Karpas-422 (cell line): Measurements from ENCODE around the gene CHCHD6. TPM values are rescaled to one million over a fixed set of nuclear protein-coding genes. Genes with fewer than 3 reads are reported as not detected.

Experiments used
- DNase-seq: peaks from one replicate; pipeline ENCODE4 v3.0.0-alpha.2; 2015
- H2AFZ ChIP-seq: fragments of 200-600 bp; sonication (generic); 2 replicates; pipeline ENCODE4 v1.6.1; 2014; ENCODE audit warnings: antibody characterized with exemption, low read length, mixed read lengths
- H3K27ac ChIP-seq: fragments of 200-600 bp; sonication (generic); 2 replicates; pipeline ENCODE4 v1.5.1; 2014; ENCODE audit warnings: mild to moderate bottlenecking, low read length, moderate library complexity
- H3K27me3 ChIP-seq: fragments of 200-600 bp; sonication (generic); 2 replicates; pipeline ENCODE4 v1.6.1; 2014; ENCODE audit warnings: low read length, mixed read lengths
- H3K36me3 ChIP-seq: fragments of 200-600 bp; sonication (generic); 2 replicates; pipeline ENCODE4 v1.6.1; 2014; ENCODE audit warnings: low read length, mixed read lengths; ENCODE audit not compliant: insufficient read depth
- H3K4me1 ChIP-seq: fragments of 200-600 bp; sonication (generic); 2 replicates; pipeline ENCODE4 v1.6.1; 2014; ENCODE audit warnings: mild to moderate bottlenecking, low read length, mixed read lengths
- H3K4me2 ChIP-seq: fragments of 200-600 bp; sonication (generic); 2 replicates; pipeline ENCODE4 v1.6.1; 2014; ENCODE audit warnings: low read length, low read depth, mild to moderate bottlenecking; ENCODE audit not compliant: poor library complexity, severe bottlenecking
- H3K4me3 ChIP-seq: fragments of 200-600 bp; sonication (generic); 2 replicates; pipeline ENCODE4 v1.5.1; 2014; ENCODE audit warnings: mild to moderate bottlenecking, antibody characterized with exemption, low read length, mixed read lengths
- H3K79me2 ChIP-seq: fragments of 200-600 bp; sonication (generic); 2 replicates; pipeline ENCODE4 v1.6.1; 2014; ENCODE audit warnings: mild to moderate bottlenecking, low read length, mixed read lengths
- H3K9ac ChIP-seq: fragments of 200-600 bp; sonication (generic); 2 replicates; pipeline ENCODE4 v1.6.0; 2014; ENCODE audit warnings: low read length
- H3K9me2 ChIP-seq: fragments of 200-600 bp; sonication (generic), shearing (Covaris generic); replicated peaks from 2 replicates; pipeline ENCODE4 v1.6.0; 2014; ENCODE audit warnings: mild to moderate bottlenecking, low read length, moderate library complexity; ENCODE audit not compliant: insufficient read depth
- H3K9me3 ChIP-seq: fragments of 300-700, 200-600 bp; sonication (generic); 2 replicates; pipeline ENCODE4 v1.6.1; 2014; ENCODE audit warnings: low read length, mixed read lengths
- H4K20me1 ChIP-seq: fragments of 200-600 bp; sonication (generic); 2 replicates; pipeline ENCODE4 v1.6.1; 2014; ENCODE audit warnings: mild to moderate bottlenecking, antibody characterized with exemption, low read length, low read depth; ENCODE audit not compliant: insufficient read depth
- total RNA-seq: library from RNA; depleted of rRNA; stranded (reverse); fragments of >200 nt; shearing (Covaris generic); gene quantifications from 2 replicates; pipeline ENCODE4 v1.2.3, GENCODE V29; 2014; ENCODE audit warnings: low replicate concordance

The CHCHD6 gene
- total RNA-seq, 1 experiment from 2014 or later, result 12.8 TPM

DNA sequence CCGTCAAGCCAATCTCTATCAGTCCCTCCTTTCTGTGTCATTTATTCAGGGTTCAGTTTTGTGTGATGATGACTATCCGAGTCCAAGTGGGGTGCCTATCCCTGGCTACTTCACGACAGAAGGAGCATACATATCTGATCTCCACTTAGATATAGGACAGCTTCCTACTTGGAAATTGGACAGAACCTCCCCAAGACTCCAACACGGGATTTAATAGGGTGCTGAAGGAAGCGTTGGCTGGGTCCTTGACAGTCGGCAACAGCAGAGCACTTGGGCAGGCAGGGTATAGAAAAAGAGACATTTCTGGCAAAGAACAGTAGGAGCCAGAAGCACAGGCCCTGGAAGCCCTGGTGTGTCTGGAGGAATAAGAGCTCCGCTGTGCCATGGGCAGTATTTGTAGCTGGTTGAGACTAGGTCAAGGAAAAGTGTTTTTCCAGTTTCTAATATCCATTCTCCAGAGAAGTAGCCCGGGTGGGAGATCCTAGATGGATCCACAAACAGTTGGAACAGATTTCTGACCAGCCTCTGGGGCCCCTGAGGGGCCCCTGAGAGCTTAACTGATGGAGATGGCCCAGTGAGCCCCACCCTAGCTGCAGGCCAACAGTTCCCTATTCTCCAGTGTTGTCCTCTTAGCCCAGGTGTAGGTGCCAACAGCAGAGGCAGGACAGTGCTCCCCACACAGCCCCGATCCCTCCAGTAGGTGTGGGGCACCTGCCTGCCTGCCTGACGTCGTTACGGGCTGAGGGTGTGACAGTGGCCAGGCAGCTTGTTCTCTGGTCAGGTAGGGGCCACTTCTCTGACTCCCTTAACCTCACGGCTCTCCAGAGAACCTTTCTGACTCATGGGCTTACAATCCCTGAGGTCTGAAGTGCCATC, 130.8 kb downstream of the CHCHD6 start:
- Histone ChIP-seq H3K9ac (no peak overlapping the region), H4K20me1 (no peaks in the 10 kb centered on the region; the same call in 1 of the 2 replicates), H3K36me3 (no peaks in the 10 kb centered on the region), H3K9me3 (no peaks in the 10 kb centered on the region), H3K79me2 (no peaks in the 10 kb centered on the region), H3K27me3 (no peaks in the 10 kb centered on the region), H3K4me1 (no peaks in the 10 kb centered on the region), H3K4me2 (no peak overlapping the region), H3K9me2 (no peaks in the 10 kb centered on the region), H3K27ac (no peak overlapping the region), H2AFZ (no peak overlapping the region), H3K4me3 (no peak overlapping the region)
- DNase-seq, result no peak

DNA sequence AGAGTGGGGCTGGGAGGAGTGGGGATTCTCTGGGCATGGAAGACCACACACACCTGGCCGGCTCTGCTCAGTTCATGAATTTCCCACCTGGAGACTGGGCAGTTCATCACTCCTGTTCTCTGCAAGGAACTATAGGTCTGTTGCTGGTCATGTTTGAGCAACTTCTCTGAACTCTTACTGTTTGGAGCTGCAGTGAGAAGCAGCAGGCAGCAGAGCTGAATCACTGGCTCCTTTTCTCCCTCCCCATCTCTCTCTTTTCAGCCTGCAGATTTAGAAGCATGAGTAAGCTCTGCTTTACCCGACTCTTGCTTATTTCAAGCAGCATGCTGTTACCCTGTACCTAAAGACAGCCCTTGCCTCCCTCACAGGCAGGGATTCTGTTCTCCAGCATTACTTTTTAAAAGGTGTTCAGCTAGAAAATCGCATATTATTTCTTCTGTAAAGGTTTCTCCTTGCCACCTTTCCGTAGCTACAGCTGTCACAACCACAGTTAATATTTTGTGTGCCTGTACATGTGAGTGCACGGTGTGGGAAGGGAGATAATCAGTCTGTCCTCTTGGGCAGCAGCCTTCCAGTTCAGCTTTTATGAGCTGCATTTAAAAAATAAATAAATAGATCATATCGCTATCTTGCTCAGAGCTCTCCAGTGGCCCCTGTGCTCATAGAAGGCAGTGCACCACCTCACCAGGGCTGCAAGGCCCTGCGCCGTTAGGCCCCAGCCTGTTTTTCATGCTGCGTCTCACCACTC, 131.6 kb downstream of the CHCHD6 start:
- Histone ChIP-seq H3K36me3 (no peaks in the 10 kb centered on the region), H3K4me1 (no peaks in the 10 kb centered on the region), H2AFZ (no peak overlapping the region), H3K4me3 (no peak overlapping the region), H3K27me3 (no peaks in the 10 kb centered on the region), H3K9me2 (no peaks in the 10 kb centered on the region), H3K79me2 (no peaks in the 10 kb centered on the region), H3K9ac (no peak overlapping the region), H3K9me3 (no peaks in the 10 kb centered on the region), H3K4me2 (no peak overlapping the region), H4K20me1 (no peaks in the 10 kb centered on the region; the same call in 1 of the 2 replicates), H3K27ac (no peak overlapping the region)
- no peak for DNase-seq

DNA sequence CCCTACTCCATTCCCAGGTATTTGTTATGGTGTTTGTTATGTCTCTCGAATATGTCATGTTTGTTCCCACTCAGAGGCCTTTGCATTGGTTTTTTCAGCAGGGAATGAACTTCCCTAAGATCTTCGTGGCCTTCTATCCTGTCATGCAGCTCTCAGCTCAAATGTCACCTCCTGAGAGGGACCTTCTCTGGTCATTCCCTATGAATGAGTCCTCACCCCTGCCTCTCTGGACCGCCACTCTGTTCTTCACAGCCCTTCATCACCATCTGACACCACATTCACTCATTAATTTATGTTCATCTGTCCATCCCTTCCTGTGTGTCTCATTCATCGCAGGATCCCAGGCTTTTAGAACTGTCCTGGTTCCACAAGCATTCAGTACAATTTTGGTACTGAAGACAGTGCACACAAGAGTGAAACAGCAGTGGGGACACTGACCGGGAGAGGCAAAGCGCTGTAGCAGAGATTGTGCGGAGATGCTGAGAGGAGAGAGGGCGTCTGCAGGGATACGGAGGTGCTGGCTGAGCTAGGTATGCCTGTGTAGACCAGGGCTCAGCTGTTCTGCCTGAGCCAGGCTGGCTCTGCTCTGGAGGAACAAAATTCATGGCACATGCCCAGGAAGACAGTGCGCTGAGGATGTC, 132.3 kb downstream of the CHCHD6 start:
- Histone ChIP-seq H4K20me1 (no peaks in the 10 kb centered on the region; the same call in 1 of the 2 replicates), H3K79me2 (no peaks in the 10 kb centered on the region), H3K4me3 (no peak overlapping the region), H3K27ac (no peak overlapping the region), H3K9me2 (no peaks in the 10 kb centered on the region), H2AFZ (no peak overlapping the region), H3K4me2 (no peak overlapping the region), H3K4me1 (no peaks in the 10 kb centered on the region), H3K27me3 (no peaks in the 10 kb centered on the region), H3K9ac (no peak overlapping the region), H3K9me3 (no peaks in the 10 kb centered on the region), H3K36me3 (no peaks in the 10 kb centered on the region)
- no peak for DNase-seq

DNA sequence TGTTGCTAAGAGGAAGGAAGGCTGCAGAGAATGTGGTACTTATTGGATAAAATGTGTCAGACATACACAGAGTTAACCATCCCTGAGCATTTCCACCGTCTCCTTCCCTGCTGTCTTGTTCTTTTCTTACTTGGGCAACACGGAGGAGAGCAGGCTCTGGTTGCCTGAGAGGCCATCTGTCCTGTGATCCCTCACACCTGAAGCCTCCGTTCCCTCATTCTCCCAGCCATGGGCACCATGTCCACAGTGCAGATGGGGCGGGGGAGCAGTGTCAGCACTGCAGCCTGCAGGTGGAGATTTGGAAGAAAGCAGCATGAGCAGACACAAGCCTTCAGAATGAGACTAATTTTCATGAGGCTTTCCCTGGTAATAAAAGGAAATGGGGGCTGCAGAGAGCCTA, 133.7 kb downstream of the CHCHD6 start:
- H3K4me1 ChIP-seq, result no peaks in the 10 kb centered on the region
- H3K27me3 ChIP-seq, result no peaks in the 10 kb centered on the region
- DNase-seq, result no peak
- no peak overlapping the region for H3K4me2 ChIP-seq
- H3K4me3 ChIP-seq, result no peak overlapping the region
- H3K9me3 ChIP-seq, result no peaks in the 10 kb centered on the region
- H3K9me2 ChIP-seq, result no peaks in the 10 kb centered on the region
- no peaks in the 10 kb centered on the region for H4K20me1 ChIP-seq
- no peak overlapping the region for H3K9ac ChIP-seq
- no peak overlapping the region for H3K27ac ChIP-seq
- H3K36me3 ChIP-seq, result no peaks in the 10 kb centered on the region
- H2AFZ ChIP-seq, result no peak overlapping the region
- H3K79me2 ChIP-seq, result no peaks in the 10 kb centered on the region

DNA sequence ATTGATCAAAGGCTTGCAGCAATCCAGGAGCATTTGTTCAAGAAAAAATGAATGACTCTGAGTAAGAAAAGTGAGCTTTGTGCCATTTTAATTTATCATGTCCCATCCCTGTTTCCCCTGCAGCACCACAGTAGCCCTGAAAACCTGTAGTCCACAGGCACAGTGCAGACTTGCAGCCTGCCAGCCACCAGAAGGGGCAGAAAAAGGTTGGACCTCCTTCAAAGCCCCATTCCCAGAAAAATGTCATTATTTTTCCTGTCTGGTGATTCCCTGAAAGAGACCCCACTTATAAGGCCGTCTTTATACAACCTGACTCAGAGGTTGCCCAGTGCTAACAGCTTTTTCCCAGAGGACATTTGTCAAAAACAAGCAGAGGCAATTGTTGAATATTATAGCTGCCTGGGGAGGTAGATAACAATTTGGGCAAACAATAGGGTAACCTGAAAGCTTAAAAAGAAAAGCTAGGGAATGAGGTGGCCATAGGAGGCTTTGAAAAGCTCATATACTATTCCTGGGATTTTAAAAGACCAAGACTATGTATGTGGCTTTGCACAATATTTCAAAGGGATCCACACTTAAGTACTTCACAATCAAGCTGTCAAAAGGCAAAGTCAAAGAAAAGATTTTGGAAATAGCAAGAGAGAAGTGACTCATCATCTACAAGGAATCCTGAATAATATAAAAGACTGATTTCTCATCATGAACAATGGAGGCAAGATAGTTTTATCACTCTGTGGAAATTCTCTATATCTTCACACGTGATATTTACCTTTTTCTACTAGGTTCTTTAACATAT, 142.1 kb downstream of the CHCHD6 start:
- Histone ChIP-seq H3K9me2 (no peaks in the 10 kb centered on the region), H3K4me2 (no peak overlapping the region), H3K27me3 (no peaks in the 10 kb centered on the region), H3K4me1 (no peaks in the 10 kb centered on the region), H3K36me3 (no peaks in the 10 kb centered on the region), H3K9ac (no peak overlapping the region), H4K20me1 (no peaks in the 10 kb centered on the region; the same call in 1 of the 2 replicates), H3K79me2 (no peaks in the 10 kb centered on the region), H3K27ac (no peak overlapping the region), H2AFZ (no peak overlapping the region), H3K9me3 (no peaks in the 10 kb centered on the region), H3K4me3 (no peak overlapping the region)
- no peak for DNase-seq

DNA sequence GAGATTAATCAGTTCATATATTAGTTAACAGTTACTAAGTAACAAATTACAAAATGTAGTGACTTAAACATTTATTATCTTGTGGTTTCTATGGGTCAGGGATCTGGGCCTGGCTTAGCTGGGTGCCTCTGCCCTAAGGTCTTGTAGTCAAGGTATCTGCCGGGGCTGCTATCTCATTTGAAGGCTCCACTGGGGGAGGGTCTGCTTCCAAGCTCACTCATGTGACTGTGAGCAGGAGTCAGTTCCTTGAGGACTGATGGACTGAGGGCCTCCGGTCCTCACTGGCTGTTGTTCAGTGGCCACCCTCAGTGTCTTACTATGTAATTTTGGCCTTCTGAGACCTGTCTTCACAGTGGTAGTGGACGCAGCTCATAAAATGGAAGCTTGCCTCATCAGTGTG, 143.0 kb downstream of the CHCHD6 start:
- Histone ChIP-seq H3K79me2 (no peaks in the 10 kb centered on the region), H4K20me1 (no peaks in the 10 kb centered on the region; the same call in 1 of the 2 replicates), H3K9me2 (no peaks in the 10 kb centered on the region), H3K36me3 (no peaks in the 10 kb centered on the region), H2AFZ (no peak overlapping the region), H3K4me1 (no peaks in the 10 kb centered on the region), H3K9ac (no peak overlapping the region), H3K9me3 (no peaks in the 10 kb centered on the region), H3K27ac (no peak overlapping the region), H3K4me2 (no peak overlapping the region), H3K4me3 (no peak overlapping the region), H3K27me3 (no peaks in the 10 kb centered on the region)
- DNase-seq, result no peak

DNA sequence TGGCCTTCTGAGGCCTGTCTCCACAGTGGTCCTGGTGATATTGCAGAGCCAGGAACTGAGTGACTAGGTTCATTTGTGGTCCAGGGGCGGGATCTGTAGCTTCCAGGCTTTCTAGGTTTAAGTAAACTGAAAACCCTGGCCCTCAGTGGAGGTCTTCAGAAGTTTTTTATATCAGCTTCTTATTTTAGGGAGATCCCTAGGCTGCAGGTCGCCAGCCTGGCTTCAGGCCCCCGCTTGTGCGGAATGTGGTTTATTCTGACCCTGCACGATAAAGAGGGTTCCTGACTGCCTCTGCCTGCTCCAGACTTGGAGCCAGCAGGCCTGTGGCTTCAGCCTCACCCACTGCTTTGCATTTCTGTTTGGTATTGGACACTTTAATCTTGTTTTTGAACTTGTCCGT, 145.0 kb downstream of the CHCHD6 start:
- Histone ChIP-seq H3K36me3 (no peaks in the 10 kb centered on the region), H3K4me1 (no peaks in the 10 kb centered on the region), H3K27me3 (no peaks in the 10 kb centered on the region), H3K27ac (no peak overlapping the region), H2AFZ (no peak overlapping the region), H3K79me2 (no peaks in the 10 kb centered on the region), H3K9ac (no peak overlapping the region), H3K9me3 (no peaks in the 10 kb centered on the region), H3K9me2 (no peaks in the 10 kb centered on the region), H3K4me3 (no peak overlapping the region), H3K4me2 (no peak overlapping the region), H4K20me1 (no peaks in the 10 kb centered on the region; the same call in 1 of the 2 replicates)
- DNase-seq, result no peak
